ENCODE measurements around the gene GNPTG. TPM values are rescaled to one million over a fixed set of nuclear protein-coding genes. Genes with fewer than 3 reads are reported as not detected.

GNPTG gene
- total RNA-seq, 1 donor from 2014 or later, result 59.9 TPM

DNA sequence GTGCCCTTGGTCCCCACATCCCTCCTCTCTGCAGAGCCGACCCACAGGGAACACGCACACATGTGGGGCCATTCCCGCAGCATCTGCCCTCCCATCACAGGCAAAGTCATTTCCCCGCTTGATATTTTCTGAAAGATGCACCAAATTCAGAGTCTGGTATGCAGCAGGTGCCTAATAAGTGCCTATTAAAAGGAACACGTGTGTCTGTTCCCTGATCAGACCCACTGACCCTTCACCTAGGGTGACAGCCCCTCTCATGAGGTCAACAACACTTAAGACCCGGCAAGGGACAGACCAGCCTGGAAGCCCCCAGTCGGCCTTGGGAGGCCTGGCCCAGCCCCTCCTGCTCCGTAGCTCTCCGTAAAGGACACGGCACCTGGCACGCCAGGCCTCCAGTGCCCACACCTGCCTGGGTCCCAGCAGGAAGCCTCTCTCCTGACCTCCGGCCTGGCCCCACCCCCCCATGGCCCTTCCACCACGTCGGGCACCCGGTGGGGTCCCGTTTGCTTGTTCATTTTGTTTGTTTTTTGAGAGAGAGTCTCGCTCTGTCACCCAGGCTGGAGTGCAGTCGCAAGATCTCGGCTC, 42.7 kb downstream of the GNPTG start:
- DNase-seq (ENCODE audit: low spot score), result no peak

- DNase-seq (ENCODE audit: low spot score), result no peak
Measured at GRCh38 chr16:1395444-1396031, 43.8 kb downstream of the GNPTG start.

GRCh38 chr16:1397779-1398178, 46.0 kb downstream of the GNPTG start:
- DNase-seq (ENCODE audit: low spot score), result no peak

DNA sequence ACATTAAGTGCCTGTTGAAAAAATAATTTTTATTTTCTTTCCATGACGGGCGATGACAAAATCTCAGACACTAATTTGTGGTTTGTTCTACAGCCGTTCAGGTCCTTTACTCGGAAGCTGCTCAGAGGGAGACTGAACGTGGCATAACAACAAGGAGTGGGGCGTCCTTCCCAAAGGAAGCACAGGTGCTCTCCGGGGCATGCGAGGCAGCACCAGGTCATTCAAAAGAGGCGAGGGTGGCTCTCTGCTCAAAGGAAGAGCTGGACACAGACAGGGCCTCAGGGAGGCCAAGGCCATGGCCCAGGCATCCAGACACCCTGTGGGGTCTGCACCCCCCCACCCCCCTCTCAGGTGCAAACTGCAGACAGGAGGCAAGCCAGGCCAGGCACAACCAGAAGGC, 46.6 kb downstream of the GNPTG start:
- DNase-seq (ENCODE audit: low spot score), result no peak

DNA sequence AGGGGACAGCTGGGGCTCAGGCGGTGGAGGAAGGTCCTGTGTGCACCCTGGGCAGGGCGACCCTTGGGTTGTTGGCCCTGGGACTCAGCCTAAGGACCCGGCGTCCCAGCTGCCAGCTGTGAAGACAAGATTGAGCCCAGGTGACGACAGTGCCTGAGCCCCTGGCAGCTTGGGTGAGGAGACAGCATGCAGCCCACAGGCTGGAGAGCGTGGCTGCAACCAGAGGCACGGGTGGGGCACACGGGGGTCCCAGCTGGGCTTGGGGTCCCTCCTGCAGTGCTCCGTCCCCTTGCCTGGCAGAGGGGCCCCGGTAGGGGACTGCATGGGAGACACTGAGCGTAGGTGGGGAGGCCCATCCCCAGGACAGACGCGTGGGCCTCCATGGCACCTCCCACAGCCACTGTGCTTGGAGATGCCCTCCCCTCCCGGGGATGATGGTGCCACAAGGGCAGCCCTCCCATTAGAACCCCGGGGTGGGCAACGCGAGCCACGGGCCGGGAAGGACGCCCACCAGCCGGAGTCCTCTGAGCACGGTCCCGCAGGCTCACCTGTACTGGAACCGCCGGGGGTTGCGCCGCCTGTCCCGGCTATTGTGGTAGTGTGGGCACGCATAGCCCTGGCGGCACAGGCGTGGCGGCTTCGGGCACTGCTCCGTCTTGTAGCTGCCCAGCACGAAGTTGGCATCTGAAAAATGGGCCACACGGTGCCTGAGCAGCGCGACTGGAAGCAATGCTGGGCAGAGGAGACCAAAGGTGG, 47.3 kb downstream of the GNPTG start:
- no peak for DNase-seq (ENCODE audit: low spot score)

- no peak for DNase-seq (ENCODE audit: low spot score)
Measured at GRCh38 chr16:1401061-1401757, 49.5 kb downstream of the GNPTG start.

DNA sequence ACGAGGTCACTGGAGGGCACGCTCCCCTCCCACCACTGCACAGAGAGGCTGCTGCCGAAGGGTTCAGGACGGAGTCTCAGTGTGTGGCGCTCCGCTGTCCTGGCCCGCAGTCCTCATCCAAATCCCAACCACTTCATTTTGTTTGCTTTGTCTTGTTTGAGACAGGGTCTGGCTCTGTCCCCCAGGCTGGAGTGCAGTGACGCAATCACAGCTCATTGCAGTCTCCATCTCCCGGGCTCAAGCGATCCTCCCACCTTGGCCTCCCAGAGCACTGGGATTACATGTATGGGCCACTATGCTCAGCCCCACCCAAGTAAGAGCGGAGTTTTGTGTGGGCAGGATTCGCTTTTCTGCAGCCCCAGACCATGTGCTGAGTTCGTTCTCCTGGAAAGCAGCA, 50.0 kb downstream of the GNPTG start:
- no peak for DNase-seq (ENCODE audit: low spot score)

- no peak for DNase-seq (ENCODE audit: low spot score)
Measured at GRCh38 chr16:1403036-1403435, 51.3 kb downstream of the GNPTG start.

- DNase-seq (ENCODE audit: low spot score), result no peak
Measured at GRCh38 chr16:1403733-1404132, 52.0 kb downstream of the GNPTG start.

- DNase-seq (ENCODE audit: low spot score), result no peak
Measured at GRCh38 chr16:1407753-1408152, 56.0 kb downstream of the GNPTG start.

- DNase-seq (ENCODE audit: low spot score), result peak; percentile 92
Measured at GRCh38 chr16:1408171-1408837, 56.6 kb downstream of the GNPTG start.

DNA sequence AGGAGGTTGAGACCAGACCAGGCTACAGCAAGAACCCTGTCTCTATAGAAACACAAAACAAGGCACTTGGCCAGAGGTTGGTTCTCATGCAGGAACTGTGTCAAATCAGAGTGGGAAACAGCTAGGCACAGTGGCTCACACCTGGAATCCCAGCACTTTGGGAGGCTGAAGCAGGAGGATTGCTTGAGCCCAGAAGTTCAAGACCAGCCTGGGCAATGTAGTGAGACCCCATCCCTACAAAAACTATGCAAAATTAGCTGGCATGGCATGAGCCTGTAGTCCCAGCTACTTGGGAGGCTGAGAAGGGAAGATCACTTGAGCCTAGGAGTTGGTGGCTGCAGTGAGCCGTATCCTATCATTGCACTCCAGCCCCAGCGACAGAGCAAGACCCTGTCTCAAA, 61.1 kb downstream of the GNPTG start:
- no peak for DNase-seq (ENCODE audit: low spot score)

Other genes starting within 250 kb of the GNPTG start
- 8.7 TPM for gene CACNA1H, start 198.8 kb upstream of the GNPTG start, total RNA-seq (ENCODE audit: insufficient read depth, low replicate concordance)
- gene TPSG1, start 126.7 kb upstream of the GNPTG start, total RNA-seq (ENCODE audit: insufficient read depth, low replicate concordance), result not detected
- gene TPSB2, start 121.7 kb upstream of the GNPTG start, total RNA-seq (ENCODE audit: insufficient read depth, low replicate concordance), result 1.9 TPM
- 8.9 TPM for gene TPSAB1, start 111.2 kb upstream of the GNPTG start, total RNA-seq (ENCODE audit: insufficient read depth, low replicate concordance)
- not detected for gene TPSD1, start 95.9 kb upstream of the GNPTG start, total RNA-seq (ENCODE audit: insufficient read depth, low replicate concordance)
- gene UBE2I, start 42.3 kb upstream of the GNPTG start, total RNA-seq (ENCODE audit: insufficient read depth, low replicate concordance), result 47.4 TPM
- 0.24 TPM for gene BAIAP3, start 18.3 kb upstream of the GNPTG start, total RNA-seq (ENCODE audit: insufficient read depth, low replicate concordance)
- 55.6 TPM for gene TSR3, start 53 bp upstream of the GNPTG start, total RNA-seq (ENCODE audit: insufficient read depth, low replicate concordance)
- gene UNKL, start 62.8 kb downstream of the GNPTG start, total RNA-seq (ENCODE audit: insufficient read depth, low replicate concordance), result 3.4 TPM
- gene UQCC4, start 68.8 kb downstream of the GNPTG start, total RNA-seq (ENCODE audit: insufficient read depth, low replicate concordance), result 20.7 TPM
- gene PERCC1, start 79.1 kb downstream of the GNPTG start, total RNA-seq (ENCODE audit: insufficient read depth, low replicate concordance), result 3.1 TPM
- 0.48 TPM for gene CCDC154, start 92.6 kb downstream of the GNPTG start, total RNA-seq (ENCODE audit: insufficient read depth, low replicate concordance)
- 35.2 TPM for gene CLCN7, start 123.1 kb downstream of the GNPTG start, total RNA-seq (ENCODE audit: insufficient read depth, low replicate concordance)
- gene PTX4, start 137.0 kb downstream of the GNPTG start, total RNA-seq (ENCODE audit: insufficient read depth, low replicate concordance), result not detected
- 7.9 TPM for gene TELO2, start 141.4 kb downstream of the GNPTG start, total RNA-seq (ENCODE audit: insufficient read depth, low replicate concordance)
- gene TMEM204, start 181.7 kb downstream of the GNPTG start, total RNA-seq (ENCODE audit: insufficient read depth, low replicate concordance), result 6.7 TPM